Activated CD4-positive, alpha-beta T cell treated with anti-CD3 and anti-CD28 coated beads, Interleukin-2, amount 50 U/mL, for 4 hours (primary cell): ENCODE results near the gene DBNL.
A peak's percentile ranks its signal among the peaks of the same experiment; 100 is the strongest.
"Not testable (repeated sequence)": the region's sequence is repeated elsewhere in the genome, so short reads cannot be mapped to it uniquely, and the experiment has no call there.

Experiments used
- DNase-seq, 2 experiments: peaks; one replicate each; pipeline ENCODE4 v3.0.0-alpha.2; 2020

The DBNL gene

DNA sequence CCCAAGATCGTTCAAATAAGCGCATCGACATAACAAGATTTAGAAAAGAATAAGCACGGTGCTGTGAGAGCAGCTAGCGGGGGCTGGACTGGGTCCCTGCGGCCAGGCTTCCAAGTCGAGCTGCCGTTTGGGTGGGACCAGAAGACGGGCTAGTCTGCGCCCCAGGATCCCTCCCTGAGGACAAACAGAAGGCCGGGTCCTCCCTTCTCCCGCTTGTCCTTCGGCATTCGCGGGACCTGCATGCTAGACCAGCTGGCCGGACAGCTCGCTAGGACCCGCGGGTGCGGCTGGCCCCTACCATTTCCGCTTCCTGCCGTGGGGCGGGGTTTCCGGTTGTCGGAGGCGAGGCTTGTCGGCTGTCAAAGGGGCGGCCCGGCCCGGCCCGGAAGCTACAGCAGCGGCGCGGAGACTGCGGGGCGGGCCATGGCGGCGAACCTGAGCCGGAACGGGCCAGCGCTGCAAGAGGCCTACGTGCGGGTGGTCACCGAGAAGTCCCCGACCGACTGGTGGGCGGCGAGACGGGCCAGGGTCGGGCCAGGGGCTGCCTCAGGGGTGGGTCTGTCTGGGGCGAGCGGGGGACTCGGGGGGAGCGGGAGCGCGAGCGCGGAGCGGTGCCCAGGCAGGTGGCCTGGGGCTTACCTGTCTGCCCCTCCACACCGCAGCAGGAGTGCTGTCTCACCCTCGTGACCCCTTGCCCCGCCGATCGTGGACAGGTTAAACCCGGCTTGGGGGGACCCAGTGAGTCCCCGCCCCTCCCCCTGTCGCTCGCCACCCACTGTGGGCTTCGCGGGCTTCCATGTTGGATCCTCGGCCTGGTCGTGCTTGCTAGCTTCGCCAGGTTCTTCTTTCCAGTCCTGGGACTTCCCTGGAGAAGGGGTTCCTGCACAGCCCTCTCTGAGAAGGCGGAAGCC is at the start of gene DBNL:
Gene DBNL, plus strand, starts transcription at position 388 of the 911 bp plus-strand sequence. Its CDS starts 36 bp downstream, at position 424.
- DNase-seq = peak; percentile 80 to 83

DNA sequence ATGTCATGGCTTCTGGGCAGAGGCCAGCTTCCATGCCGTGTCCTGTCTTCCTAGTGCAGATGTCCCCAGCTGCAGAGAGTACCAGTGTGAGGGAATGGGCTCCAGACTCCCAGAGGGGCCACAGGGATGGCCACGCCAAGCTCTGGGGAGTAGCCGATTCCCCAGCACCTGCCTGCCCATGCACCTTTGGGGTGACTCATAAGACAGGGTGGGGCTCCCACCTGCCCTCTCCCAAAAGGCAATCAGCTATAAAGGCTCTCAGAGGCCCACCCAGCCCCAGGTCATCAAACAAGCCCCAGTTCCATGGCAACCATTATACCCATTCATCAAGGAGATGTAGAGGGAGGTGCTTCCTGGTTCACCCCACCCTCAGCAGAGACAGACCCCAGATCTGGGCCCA is 47.0 kb upstream of the DBNL start, which contains the start of gene SPDYE1:
Gene SPDYE1, plus strand, starts transcription at position 366 of the 400 bp plus-strand sequence. CDS start 2,053 bp downstream, outside the sequence.
- not testable (repeated sequence) for DNase-seq

DNA sequence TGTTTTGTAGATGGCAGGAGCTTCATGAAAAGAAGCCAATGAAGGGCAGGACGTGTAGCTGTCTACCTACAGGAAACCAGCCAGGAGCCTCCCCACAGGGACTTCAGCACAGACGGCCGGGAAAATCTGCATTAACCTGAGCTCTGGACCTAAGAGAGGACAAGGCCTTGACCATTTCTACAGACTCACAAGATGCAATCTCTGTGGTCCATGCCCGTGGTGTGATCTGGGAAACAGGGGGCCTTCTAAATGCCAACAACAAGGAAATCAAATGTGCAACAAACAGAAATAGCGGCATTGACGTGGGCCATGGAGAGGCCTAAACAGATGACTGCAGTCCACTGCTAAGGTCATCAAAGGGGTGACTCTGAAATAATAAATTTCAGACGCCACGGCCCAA is 32.4 kb upstream of the DBNL start:
- DNase-seq = not testable (repeated sequence)

DNA sequence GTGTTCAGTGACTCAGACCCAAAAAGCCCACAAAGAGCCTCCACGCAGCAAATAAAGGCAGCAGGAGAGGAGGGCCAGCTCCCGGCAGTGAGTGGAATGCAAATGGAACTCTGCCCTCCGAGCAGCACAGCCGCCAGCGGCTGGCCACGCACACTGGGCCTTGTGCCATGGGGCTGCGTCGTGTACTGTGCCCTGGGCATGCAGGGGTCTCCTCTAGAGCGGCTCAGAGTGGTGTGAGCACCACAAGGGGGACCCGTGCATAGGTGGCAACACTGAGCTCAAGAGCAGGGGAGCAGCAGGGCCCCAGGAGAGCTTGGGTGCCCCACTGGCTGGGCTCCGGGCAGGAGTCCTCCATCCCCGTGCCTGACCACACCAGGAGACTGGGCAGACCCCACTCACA is 29.4 kb upstream of the DBNL start:
- not testable (repeated sequence) for DNase-seq

DNA sequence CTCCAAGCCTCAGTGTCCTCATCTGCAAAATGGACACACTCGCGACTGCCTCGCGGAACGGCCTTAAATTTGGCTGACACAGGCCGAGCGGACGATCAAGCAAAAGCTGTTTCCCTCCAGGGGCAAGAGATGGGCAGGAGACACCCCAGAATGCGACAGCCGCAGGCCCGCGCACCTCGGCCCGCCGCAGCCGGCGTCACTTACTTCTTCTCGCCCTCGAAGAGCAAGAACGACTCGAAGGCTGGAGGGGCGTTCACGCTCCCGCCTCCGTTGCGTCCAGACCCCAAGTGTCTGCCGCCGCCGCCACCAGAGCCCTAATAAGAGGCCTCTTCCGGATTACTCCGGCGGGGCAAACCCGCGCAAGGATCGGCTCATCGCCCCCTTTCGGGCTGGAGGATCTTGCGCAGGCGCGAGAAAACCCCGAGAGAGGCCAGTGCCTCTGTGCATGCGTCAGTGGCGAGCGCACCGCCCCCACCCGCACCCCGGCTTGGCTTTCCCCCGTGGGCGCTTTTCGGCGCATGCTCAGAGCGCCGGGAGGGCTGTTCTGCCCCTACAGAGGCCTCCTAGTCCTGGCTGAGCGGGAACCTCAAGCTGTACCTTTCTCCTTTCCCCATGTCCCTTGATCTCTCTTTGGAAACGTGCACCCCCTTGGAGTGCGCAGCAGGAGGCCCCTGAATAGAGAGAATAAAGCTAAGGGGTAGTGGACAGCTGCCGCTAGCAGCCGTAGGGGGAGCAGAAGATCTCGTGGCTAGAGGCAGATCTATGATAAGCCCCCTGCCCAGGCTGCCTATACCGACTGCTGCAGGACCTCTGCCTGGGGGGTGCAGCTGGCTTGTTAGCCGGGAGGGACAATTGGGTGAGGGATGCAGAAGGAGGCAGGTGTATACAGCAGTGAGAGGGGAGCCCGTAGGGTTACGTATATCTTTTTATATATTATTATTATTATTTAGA is 25.4 kb upstream of the DBNL start:
- peak; percentile 98 to 99 for DNase-seq

DNA sequence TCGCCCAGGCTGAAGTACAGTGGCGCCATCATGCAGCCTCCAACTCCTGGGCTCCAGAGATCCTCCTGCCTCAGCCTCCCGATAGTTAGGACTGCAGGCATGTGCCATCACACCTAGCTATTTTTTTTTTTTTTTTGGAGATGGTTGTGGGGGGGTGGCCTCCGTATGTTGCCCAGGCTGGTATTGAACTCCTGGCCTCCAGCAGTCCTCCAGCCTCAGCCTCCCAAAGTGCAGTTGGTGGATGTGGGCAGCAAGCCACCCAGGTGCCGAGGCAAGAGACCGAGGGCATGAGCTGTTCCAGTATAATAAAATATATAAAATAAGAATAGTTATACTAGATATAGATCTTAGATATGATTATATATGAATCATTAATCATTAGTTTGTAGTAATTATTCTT is 24.7 kb upstream of the DBNL start:
- DNase-seq = not testable (repeated sequence)

DNA sequence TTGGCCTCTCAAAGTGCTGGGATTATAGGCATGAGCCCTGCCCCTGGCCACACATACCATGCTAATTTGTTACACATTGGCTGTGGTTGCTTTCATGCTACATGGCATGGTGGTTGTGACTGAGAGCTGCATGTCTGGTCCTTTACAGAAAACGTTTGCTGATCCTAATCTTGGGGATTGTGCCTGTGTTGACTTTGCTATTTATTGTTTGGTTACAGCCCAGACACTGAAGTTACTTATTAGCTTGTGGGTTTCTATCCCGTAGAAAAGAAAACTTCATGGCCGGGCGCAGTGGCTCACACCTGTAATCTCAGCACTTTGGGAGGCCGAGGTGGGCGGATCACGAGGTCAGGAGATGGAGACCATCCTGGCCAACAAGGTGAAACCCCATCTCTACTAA is 22.4 kb upstream of the DBNL start:
- DNase-seq = not testable (repeated sequence)

DNA sequence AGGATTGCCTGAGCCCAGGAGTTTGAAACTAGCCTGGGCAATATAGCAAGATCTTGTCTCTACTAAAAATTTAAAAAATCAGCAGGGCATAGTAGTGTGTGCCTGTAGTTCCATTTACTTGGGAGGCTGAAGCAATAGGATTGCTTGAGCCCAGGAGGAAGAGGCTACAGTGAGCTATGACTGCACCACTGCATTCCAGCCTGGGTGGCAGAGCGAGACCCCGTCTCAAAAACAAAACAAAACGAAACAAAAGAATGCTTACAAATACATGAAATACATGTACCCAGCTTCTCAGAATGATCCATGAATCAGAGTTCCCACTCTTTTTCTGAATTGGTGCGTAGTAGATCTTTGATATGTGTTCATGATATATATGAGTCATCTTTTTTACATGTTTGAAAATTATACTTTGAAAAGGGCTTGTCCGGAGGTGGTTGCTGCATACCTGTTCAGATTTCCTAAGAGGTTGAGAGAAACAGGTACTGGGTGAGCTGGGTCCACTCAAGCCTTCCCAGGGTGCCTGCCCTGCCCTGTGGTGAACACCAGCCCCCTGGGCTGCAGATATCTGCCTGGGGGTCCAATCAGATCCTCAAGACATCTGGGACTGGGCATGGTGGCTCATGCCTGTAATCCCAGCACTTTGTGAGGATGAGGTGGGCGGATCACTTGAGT is 21.6 kb upstream of the DBNL start:
- DNase-seq = not testable (repeated sequence)

DNA sequence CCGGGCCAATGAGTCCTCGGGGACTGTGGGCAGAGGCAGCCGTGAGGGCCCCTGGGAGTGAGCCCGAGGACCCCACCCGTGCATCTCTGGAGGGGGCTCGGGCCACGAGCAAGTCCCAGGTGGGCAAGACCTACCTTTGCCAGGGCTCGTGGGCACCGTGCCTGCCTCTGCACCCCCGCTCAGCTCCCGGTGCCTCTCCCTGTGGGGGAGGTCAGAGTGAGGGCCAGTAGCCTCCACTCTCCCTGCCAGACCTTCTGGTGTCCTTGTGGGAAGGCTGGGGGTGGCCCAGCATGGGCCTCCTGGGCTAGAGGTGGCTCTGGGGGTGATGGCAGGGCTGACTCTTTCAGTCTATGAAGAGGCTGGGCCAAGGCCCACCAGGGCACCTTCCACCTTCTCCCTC is 15.1 kb upstream of the DBNL start:
- DNase-seq = not testable (repeated sequence)

DNA sequence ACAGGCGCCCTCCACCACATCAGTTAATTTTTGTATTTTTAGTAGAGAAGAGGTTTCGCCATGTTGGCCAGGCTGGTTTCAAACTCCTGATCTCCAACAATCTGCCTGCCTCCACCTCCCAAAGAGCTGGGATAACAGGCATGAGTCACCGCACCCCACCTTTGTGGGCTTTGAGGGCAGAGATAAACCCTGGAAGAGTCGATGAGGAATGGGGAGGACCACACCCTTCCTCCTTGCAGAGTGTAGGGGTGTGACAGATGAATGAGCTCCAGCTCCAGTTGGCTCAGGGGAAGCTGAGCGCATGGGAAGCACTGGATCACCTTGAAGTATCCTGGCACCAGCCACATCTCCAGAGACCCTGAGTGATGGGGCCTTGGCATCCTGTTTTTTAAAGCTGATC is 14.5 kb upstream of the DBNL start:
- DNase-seq = not testable (repeated sequence)

DNA sequence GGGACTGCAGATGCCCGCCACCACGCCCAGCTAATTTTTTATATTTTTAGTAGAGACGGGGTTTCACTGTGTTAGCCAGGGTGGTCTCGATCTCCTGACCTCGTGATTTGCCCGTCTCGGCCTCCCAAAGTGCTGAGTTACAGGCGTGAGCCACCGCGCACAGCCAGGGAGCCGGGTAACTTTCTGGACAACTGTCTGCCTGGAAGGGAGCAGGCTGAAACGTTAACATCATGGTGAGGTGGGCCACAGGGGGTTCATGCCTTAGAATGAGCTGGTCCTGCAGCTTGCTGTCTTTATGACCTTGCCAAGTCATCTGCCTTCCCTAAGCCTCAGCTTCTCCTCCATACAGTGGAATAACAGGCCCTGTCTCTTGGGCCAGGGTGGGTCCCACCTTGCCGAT is 13.2 kb upstream of the DBNL start:
- DNase-seq = not testable (repeated sequence)

DNA sequence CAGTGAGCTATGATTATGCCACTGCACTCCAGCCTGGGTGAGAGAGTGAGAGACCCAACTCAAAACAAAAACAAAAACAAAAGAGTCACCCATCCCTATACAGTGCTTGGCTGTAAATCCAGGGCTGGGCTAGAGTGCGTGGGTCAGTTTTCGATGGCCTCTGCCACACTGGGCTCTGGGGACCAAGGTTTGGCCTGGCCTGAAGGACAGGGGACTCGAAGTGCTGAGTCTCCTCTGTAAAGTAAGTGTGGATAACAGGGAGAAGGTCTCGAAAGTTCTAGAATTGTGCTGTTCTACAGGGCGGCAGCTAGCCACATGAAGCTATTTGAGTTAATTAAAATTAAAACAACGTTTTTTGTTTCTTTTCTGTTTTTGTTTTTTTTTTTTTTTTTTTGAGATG is 12.5 kb upstream of the DBNL start:
- not testable (repeated sequence) for DNase-seq

DNA sequence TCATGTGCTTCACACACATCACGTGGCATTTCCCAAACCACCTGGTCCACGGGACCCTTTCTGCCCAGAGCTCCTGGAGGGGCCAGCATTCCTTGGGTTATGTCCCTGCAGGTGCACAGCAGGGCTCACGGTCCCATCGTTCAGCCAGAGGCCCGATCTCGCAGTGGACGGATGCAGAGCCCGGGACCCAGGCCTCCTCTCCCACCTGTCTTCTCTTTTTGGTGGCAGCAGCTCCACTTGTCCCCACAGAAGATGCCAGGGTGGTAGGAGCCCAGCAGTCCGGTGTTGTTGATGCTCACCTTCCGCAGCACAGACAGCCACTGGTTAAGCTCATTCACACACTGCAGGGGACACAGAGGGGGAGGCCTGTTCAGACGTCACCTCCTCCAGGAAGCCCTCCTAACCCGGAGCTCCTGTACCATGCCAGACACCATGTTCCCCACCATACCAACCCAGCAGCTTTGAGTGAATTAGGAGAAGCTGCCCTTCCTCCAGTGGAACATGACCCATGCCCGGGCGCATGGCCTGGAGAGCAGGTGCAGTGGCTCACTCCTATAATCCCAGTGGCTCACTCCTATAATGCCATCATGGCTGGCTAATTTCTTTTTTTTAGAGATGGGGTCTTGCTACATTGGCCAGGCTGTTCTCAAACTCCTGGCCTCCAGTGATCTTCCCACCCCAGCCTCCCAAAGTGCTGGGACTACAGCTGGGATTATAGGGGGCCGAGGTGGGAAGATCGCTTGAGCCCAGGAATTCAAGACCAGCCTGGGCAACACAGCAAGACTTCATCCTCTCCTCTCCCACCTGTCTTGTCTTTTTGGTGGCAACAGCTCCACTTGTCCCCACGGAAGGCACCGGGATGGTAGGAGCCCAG is 10.3 kb upstream of the DBNL start:
- not testable (repeated sequence) for DNase-seq

DNA sequence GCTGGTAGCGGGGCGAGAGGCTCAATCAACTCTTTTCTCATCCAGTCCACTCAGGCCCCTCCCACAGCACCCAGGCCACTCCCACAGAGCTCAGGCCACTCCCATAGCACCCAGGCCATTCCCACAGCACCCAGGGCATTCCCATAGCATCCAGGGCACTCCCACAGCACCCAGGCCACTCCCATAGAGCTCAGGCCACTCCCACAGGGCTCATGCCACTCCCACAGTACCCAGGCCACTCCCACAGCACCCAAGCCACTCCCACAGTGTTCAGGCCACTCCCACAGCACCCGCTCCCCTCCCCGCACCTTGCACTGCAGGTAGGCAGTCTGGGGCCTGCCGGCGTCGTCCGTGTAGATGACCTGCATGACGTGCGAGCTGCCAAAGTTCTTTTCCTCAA is 8.1 kb upstream of the DBNL start:
- DNase-seq = peak in 1 of 2 experiments; percentile 31

DNA sequence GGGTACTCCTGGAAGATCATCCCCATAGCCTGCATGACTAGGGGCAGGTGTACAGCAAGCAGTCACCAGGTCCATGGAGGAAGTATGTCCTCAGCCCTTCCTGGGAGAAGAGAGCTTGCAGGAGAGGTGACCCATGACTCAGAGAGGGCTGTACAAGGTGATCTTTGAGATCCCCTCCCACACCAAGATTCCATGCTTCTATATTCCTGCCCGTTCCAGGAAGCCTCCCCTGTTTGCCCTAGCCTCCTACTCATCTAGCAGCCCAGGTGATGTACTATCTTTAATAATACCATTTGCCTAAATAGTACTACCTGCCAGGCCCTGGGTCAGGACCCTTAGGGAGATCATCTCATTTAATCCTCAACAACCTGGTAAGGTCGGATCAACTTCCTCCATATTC is 6.6 kb upstream of the DBNL start:
- DNase-seq = not testable (repeated sequence)

DNA sequence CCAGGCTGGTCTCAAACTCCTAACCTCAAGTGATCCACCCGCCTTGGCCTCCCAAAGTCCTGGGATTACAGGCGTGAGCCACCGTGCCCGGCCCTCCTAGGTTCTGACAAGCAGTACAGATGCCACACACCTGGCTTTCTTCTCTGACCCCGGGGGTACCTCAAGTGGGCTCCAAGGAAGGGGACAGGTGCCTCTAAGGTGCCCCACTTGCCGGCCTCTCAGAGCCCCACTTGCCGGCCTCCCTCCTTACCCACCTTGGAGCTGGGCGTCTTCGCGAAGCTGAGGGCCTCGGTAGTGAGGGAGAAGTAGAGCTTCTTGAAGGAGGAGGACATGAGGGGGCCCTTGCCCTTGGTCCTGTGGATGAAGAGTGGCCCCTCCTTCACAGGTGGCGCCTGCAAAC is 5.9 kb upstream of the DBNL start:
- DNase-seq = not testable (repeated sequence)

DNA sequence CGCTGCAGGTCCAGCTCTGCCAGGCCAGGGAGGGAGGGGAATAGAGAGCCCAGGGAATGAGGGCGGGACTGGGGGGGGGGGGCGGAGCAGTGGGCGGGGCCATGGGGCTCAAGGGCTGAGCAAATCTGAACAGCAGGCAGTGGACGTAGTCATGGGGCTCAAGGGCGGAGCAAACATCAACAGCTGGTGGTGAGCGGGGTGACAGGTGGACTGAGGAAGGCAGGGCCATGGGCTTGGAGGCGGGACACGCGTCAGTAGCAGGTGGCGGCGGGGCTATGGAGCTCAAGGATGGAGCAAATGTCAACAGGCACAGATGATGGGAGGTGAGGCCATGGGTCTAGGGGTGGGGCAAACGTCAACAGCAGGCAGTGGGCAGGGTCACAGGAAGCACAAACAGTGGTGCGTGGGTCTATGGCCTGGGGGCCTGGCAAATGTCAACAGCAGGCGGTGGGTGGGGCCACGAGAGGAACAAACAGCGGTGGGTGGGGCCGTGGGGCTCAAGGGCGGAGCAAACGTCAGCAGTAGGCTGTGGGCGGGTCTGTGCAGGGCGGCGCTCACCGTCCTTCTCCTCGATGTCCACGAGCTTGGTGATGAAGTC is 5.4 kb upstream of the DBNL start:
- DNase-seq = peak; percentile 83

DNA sequence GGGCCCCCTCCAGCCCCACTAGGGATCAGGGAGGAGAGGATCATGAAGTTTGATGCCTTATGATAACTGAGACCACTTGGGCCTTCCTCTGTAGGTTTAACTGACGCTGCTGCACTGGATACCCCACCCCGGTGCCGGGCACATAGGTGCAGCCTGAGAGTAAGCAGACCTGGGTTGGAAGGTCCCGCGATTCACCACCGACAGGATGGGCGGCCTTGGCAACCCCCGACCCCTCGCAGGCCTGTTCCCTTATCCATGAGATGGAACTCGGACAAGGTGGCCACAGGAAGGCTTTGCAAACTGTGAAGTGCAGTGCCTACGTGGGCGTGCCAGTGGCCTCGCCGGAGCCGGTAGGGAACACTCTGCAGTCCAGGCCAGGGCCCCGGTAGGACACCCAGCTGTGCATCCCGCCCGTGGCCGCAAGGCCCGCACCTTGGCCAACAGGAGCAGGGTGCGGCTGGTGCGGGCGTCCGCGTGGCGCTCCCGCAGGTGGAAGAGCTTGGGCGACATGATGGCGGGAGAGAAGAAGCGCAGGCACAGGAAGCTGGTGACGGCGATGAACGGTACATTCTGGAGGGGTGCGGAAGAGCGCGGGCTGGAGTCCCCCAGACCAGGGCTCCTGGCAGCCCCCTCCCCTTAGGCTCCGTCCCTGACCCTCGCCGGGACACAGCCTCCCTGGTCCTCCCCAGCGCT is 4.6 kb upstream of the DBNL start:
- not testable (repeated sequence) for DNase-seq

DNA sequence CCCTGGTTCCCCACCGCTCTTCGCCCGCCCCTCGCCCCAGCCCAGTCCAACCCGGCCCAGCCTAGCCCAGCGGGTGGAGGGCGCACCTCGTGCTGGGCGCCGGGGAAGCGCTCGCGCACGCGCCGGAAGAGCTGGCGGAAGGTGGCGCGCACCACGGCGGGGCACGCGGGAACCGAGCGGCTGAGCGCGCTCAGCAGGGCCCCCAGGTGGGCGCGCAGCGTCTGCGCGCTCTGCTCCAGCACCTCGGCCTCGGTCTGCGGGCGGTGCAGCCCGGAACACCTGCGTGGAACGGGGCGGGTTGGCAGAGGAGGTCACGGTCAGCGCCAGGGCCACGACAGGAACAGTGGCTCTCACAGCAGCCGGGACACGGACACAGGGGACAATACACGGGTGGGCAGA is 4.0 kb upstream of the DBNL start:
- DNase-seq = peak; percentile 53 to 60

DNA sequence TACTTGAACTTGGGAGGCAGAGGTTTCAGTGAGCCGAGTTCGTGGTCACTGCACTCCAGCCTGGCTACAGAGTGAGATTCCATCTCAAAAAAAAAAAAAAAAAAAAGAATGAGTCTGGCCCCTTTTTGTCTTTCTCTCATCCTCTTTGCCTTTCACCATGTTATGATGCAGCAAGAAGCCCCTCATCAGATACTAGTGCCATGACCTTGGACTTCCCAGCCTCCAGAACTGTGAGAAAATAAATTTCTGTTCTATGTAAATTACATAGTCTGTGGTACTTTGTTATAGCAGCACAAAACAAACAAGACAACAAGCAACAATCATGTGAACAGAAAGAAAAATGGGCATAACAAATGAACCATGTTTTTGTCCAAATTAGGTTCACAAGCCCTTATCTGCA is 2.3 kb upstream of the DBNL start:
- no peak for DNase-seq

DNA sequence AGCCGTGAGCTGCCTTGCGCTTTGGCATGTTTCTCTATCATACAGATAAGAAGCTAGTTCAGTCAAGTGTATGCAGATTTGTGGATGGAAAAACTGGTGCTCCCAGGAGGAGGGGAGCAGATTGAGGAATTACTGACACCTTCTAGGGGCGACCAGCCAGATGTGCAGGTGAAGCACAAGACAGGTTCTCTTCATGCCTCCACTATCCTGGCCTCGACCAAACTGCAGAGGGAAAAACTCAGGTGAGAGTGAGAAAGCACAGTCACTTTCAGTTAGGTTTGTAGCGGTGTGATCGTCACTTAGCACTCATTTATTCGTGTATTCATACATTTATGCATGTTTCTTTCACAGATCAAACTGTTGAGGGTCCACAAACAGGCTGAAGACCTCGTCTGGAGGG is 600 bp upstream of the DBNL start:
- DNase-seq = no peak
